Skeletal muscle satellite cell (primary cell): Measurements from ENCODE around the gene TMEM41A.
"Not testable (repeated sequence)": the region's sequence is repeated elsewhere in the genome, so short reads cannot be mapped to it uniquely, and the experiment has no call there.

Experiments used
- H3K27me3 ChIP-seq: 2 replicates; pipeline ENCODE4 v1.7.0; 2013; ENCODE audit warnings: low read length; ENCODE audit not compliant: control insufficient read depth, insufficient read depth
- H3K36me3 ChIP-seq: 2 replicates; pipeline ENCODE4 v1.7.0; 2013; ENCODE audit warnings: mild to moderate bottlenecking, control low read depth, low read length; ENCODE audit not compliant: insufficient read depth
- H3K4me1 ChIP-seq: 2 replicates; pipeline ENCODE4 v1.7.0; 2013; ENCODE audit warnings: low read length; ENCODE audit not compliant: control insufficient read depth, insufficient read depth
- H3K4me2 ChIP-seq: 2 replicates; pipeline ENCODE4 v1.7.0; 2013; ENCODE audit warnings: mild to moderate bottlenecking, low read length
- H3K4me3 ChIP-seq: 2 replicates; pipeline ENCODE4 v1.7.0; 2013; ENCODE audit warnings: low read length
- H3K9ac ChIP-seq: 2 replicates; pipeline ENCODE4 v1.7.0; 2013; ENCODE audit warnings: mild to moderate bottlenecking, low read depth, low read length, moderate library complexity
- H3K9me3 ChIP-seq: replicated peaks from 2 replicates; pipeline ENCODE4 v1.7.0; 2013; ENCODE audit warnings: mild to moderate bottlenecking, control low read depth, low read length

TMEM41A gene

GRCh38 chr3:185451432-185451831, 47.4 kb downstream of the TMEM41A start:
- not testable (repeated sequence) for H3K4me2 ChIP-seq, H3K4me1 ChIP-seq, H3K36me3 ChIP-seq, H3K4me3 ChIP-seq, H3K27me3 ChIP-seq, H3K9ac ChIP-seq, H3K9me3 ChIP-seq

DNA sequence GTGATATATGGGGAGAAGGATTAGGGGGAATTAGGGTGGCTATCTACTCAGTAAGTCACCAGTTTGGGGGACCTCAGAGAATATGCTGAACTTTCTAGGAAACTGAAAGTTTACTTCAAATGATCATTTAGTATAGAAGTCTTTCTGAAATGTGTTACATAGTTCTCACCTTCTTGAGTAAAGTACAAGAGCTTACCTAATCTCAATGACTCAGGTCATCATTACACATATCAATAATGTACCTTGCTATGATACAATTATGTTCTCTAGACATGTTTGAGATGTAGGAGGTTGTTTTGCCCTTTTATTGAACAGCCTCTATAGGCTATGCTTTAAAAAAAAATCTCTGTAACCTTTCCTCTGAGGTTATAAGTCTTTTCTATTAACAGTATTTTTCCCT, 50.7 kb downstream of the TMEM41A start:
- Histone ChIP-seq H3K36me3 (no peaks in the 10 kb centered on the region), H3K4me3 (no peak overlapping the region), H3K27me3 (no peaks in the 10 kb centered on the region), H3K9ac (no peak overlapping the region), H3K4me1 (no peaks in the 10 kb centered on the region), H3K9me3 (no peaks in the 10 kb centered on the region), H3K4me2 (no peak overlapping the region)

DNA sequence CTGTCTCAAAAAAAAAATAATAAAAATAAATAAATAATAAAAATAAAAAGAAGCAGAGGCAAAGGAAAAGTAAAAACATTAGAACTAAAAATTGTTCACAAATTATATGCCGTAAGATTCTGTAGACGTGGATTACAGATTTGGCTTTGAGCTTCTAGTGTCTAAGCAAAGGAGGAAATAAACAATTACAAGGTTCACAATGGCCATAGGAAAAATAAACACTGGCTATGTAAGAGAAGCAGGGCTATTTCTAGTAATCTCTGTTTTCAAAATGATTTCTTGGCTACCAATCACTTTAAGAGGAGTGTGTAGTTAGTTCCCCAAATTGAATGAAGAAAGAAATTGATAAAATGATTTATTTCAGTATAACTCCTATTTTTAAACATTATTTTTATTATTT, 54.5 kb downstream of the TMEM41A start:
- Histone ChIP-seq H3K4me1 (no peaks in the 10 kb centered on the region), H3K4me3 (no peak overlapping the region), H3K9ac (no peak overlapping the region), H3K36me3 (no peaks in the 10 kb centered on the region), H3K4me2 (no peak overlapping the region), H3K27me3 (no peaks in the 10 kb centered on the region), H3K9me3 (no peaks in the 10 kb centered on the region)

- Histone ChIP-seq H3K4me2 (no peak overlapping the region), H3K27me3 (no peaks in the 10 kb centered on the region), H3K9ac (no peak overlapping the region), H3K4me1 (no peaks in the 10 kb centered on the region), H3K9me3 (no peaks in the 10 kb centered on the region), H3K36me3 (no peaks in the 10 kb centered on the region), H3K4me3 (no peak overlapping the region)
Observed at GRCh38 chr3:185442031-185442430, 56.8 kb downstream of the TMEM41A start.

GRCh38 chr3:185439745-185440466, 58.9 kb downstream of the TMEM41A start:
- H3K36me3 ChIP-seq, result no peaks in the 10 kb centered on the region
- no peak overlapping the region for H3K4me2 ChIP-seq
- no peak overlapping the region for H3K4me3 ChIP-seq
- no peak overlapping the region for H3K9ac ChIP-seq
- H3K4me1 ChIP-seq, result no peaks in the 10 kb centered on the region
- no peaks in the 10 kb centered on the region for H3K9me3 ChIP-seq
- H3K27me3 ChIP-seq, result no peaks in the 10 kb centered on the region
